Measurements from ENCODE around the gene ZNF555.

The ZNF555 gene

GRCh38 chr19:2805991-2806649 is 35.2 kb upstream of the ZNF555 start:
- no peaks in the 10 kb centered on the region for H3K27me3 ChIP-seq (replicated peaks)
- in situ Hi-C loops (cut with HindIII; ENCODE audit: low pct_ligation_motif_present, low sequenced_read_pairs): no loop called here
- H3K36me3 ChIP-seq (replicated peaks): peaks cover 58% of the 10 kb centered on the region
- H3K27ac ChIP-seq: no peak overlapping the region
- H3K4me3 ChIP-seq (ENCODE audit: low read depth, low read length): no peak overlapping the region
- DNase-seq: no peak
- no peak for TF ChIP-seq CTCF (IDR thresholded peaks at IDR 0.05; ENCODE audit: low read depth, low read length, missing control alignments)

GRCh38 chr19:2806736-2807378 is 34.4 kb upstream of the ZNF555 start:
- Histone ChIP-seq H3K27ac (no peak overlapping the region), H3K27me3 (replicated peaks) (no peaks in the 10 kb centered on the region), H3K4me3 (ENCODE audit: low read depth, low read length) (no peak overlapping the region), H3K36me3 (replicated peaks) (peaks cover 54% of the 10 kb centered on the region)
- no peak for DNase-seq
- TF ChIP-seq CTCF (IDR thresholded peaks at IDR 0.05; ENCODE audit: low read depth, low read length, missing control alignments): no peak
- in situ Hi-C loops (cut with HindIII; ENCODE audit: low pct_ligation_motif_present, low sequenced_read_pairs): no loop called here

- no peak for DNase-seq
- Histone ChIP-seq H3K27ac (no peak overlapping the region), H3K36me3 (replicated peaks) (peaks cover 53% of the 10 kb centered on the region), H3K27me3 (replicated peaks) (no peaks in the 10 kb centered on the region), H3K4me3 (ENCODE audit: low read depth, low read length) (no peak overlapping the region)
- TF ChIP-seq CTCF (IDR thresholded peaks at IDR 0.05; ENCODE audit: low read depth, low read length, missing control alignments): no peak
- in situ Hi-C loops (cut with HindIII; ENCODE audit: low pct_ligation_motif_present, low sequenced_read_pairs): no loop called here
These were observed 33.7 kb upstream of the ZNF555 start for GRCh38 chr19:2807379-2808128.

- H3K4me3 ChIP-seq (ENCODE audit: low read depth, low read length): no peak overlapping the region
- no peaks in the 10 kb centered on the region for H3K27me3 ChIP-seq (replicated peaks)
- no peak overlapping the region for H3K27ac ChIP-seq
- H3K36me3 ChIP-seq (replicated peaks): peaks cover 54% of the 10 kb centered on the region
- DNase-seq: no peak
- in situ Hi-C loops (cut with HindIII; ENCODE audit: low pct_ligation_motif_present, low sequenced_read_pairs): no loop called here
- no peak for TF ChIP-seq CTCF (IDR thresholded peaks at IDR 0.05; ENCODE audit: low read depth, low read length, missing control alignments)
These were observed 32.9 kb upstream of the ZNF555 start for GRCh38 chr19:2808129-2808941.

- DNase-seq: no peak
- in situ Hi-C loops (cut with HindIII; ENCODE audit: low pct_ligation_motif_present, low sequenced_read_pairs): no loop called here
- Histone ChIP-seq H3K27me3 (replicated peaks) (no peaks in the 10 kb centered on the region), H3K4me3 (ENCODE audit: low read depth, low read length) (no peak overlapping the region), H3K36me3 (replicated peaks) (peaks cover 58% of the 10 kb centered on the region), H3K27ac (no peak overlapping the region)
- TF ChIP-seq CTCF (IDR thresholded peaks at IDR 0.05; ENCODE audit: low read depth, low read length, missing control alignments): no peak
These were observed 31.7 kb upstream of the ZNF555 start for GRCh38 chr19:2809387-2810140.
